GM19239 (cell line): ENCODE measurements around the gene ATN1.

ENCODE experiments used
- DNase-seq: peaks from one replicate; pipeline ENCODE4 v3.0.0; 2011; ENCODE audit warnings: low spot score; ENCODE audit not compliant: insufficient read length
- FAIRE-seq: peaks from 2 replicates; lab custom pipeline; 2011; peaks lifted over from hg19 to GRCh38; lab: Jason Lieb, UNC

ATN1 gene

DNA sequence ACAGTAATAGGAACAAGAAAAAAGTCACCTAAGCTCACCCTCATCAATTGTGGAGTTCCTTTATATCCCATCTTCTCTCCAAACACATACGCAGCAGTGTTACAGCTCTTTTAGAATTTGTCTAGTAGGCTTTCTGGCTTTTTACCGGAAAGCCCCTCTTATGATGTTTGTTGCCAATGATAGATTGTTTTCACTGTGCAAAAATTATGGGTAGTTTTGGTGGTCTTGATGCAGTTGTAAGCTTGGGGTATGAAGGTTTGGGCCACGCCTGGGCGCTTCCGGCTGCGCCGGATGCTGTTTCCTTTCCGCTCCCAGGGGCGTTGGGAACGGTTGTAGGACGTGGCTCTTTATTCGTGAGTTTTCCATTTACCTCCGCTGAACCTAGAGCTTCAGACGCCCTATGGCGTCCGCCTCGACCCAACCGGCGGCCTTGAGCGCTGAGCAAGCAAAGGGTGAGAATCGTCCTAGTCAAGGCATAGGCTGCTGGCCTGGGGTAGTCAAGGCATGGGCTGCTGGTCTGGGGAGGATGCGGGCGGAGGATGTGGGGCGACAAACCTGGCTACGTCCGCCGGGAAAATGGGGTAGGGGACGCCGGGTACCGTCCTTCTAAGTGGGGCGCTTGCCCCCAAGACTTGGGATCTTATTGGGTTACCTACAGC is 16.1 kb downstream of the ATN1 start, which contains the start of the genes C12orf57 and RNU7-1:
Gene C12orf57, plus strand, starts transcription at position 301 of the 659 bp plus-strand sequence. Its CDS starts 100 bp downstream, at position 401.
Gene RNU7-1, plus strand, starts transcription at position 95 of the 659 bp plus-strand sequence.
- FAIRE-seq: peak; percentile 60
- DNase-seq: no peak

DNA sequence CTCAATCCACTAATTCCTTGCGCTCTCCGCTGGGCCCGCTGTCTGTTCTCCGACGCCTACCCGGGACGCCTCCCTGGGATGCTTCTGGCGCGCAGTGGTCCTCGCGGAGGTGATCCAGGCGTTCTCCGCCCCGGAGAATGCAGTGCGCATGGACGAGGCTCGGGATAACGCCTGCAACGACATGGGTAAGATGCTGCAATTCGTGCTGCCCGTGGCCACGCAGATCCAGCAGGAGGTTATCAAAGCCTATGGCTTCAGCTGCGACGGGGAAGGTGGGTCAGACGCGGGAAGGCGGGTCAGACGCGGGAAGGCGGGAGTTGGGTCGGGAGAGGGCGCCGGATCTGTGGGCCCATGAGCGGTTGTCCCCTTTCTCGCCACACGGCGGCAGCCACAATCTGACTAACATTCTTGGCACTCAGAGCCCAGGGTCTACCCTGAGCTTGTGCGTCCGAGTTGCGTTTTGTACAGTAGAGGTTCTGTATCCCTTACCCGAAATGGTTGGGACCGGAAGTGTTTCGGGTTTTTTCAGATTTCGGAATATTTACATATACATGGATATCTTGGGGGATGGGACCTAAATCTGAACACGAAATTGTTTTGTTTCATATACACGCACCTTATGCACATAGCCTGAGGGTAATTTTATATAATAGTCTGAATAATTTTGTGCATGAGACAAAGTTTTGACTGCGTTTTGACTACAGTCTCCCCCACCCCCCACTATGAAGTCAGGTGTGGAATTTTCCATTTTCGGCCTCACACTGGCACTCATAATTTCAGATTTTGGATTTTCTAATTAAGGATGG is 16.8 kb downstream of the ATN1 start:
- FAIRE-seq (peak; percentile 96), DNase-seq (no peak)

DNA sequence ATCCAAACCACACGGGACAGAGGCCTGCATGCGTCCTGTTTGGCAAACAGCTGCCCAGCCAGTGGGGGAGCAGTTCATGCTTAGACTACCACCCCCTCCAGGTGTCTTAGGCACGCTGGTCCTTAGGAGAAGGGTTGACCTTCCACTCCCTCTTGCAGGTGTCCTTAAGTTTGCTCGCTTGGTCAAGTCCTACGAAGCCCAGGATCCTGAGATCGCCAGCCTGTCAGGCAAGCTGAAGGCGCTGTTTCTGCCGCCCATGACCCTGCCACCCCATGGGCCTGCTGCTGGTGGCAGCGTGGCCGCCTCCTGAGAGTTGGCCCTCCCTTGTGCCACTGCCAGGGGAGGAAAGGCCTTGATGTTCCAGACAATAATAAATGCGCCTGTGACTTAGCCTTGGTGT is 17.9 kb downstream of the ATN1 start:
- DNase-seq: no peak
- FAIRE-seq: peak; percentile 39

GRCh38 chr12:6946033-6946919 is 18.5 kb downstream of the ATN1 start:
- peak; percentile 92 for FAIRE-seq

GRCh38 chr12:6946920-6947374 is 19.2 kb downstream of the ATN1 start:
- DNase-seq (no peak), FAIRE-seq (no peak)

More at GRCh38 chr12:6946033-6946919, 18.5 kb downstream of the ATN1 start:
- DNase-seq: no peak

DNA sequence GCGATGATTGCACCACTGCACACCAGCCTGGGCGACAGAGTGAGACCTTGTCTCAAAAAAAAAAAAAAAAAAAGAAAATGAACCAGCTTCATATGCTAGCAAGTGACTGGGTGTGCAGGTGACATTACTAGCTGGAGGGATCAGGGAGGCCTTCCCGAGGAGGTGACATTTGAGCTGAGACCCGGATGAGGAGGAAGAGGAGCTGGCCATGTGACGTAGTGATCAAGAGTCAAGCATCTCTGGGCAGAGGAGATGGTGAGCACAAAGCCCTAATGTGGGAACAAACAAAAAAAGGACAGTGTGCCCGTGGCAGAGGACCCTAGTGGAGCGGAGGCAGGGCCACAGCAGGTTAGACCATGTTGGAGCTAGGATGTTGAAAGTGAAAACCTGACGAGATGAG is 19.9 kb downstream of the ATN1 start:
- no peak for DNase-seq
- peak; percentile 14 for FAIRE-seq

GRCh38 chr12:6948873-6949594 is 21.3 kb downstream of the ATN1 start:
- no peak for DNase-seq
- FAIRE-seq: peak; percentile 92

DNA sequence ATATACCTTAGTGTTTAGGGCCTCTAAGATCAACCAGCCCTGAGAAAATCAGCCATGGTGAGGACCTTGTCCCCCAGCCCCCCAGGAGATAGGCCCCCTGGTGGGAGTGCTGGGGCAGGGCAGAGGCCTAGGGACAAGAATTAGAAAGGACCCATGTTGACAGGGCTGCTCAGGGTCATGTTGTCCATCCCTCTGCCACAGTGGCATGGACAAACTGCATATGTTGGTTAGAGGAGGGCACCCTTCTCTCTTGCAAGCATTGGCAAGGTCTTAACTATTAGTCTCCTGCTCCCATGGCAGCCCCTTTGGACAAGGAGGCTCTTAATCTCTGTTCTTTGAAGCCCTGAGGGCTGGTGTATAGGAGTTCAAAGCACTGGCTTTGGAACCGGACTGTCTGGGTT is 22.6 kb downstream of the ATN1 start:
- FAIRE-seq: no peak
- DNase-seq: no peak

DNA sequence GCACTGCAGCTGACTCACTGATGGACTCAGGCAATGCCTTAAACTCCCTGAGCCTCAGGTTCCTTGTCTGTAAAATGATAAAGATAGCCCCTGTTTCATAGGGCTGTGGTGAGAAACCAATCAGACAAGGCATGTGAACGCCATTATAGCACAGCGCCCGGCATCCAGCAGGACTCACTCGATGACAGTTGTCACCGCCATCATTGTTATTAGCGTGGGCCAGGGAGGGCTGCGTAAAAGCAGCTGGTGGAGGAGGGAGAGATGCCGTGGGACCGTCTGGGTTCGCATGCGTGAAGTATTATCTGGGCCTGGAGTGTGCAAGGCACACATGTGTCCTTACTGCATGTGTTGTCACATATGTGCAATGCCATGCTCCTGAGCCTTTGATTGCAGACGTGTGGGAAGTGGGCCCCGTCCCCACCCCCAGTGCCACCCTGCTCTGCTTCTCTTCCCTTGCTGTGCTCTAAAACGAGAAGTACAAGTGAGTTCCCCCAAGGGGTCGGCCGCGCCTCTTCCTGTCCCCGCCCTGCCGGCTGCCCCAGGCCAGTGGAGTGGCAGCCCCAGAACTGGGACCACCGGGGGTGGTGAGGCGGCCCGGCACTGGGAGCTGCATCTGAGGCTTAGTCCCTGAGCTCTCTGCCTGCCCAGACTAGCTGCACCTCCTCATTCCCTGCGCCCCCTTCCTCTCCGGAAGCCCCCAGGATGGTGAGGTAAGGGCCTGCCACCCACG is 23.2 kb downstream of the ATN1 start, which contains the start of gene PTPN6:
Gene PTPN6, plus strand, starts transcription at position 546 of the 730 bp plus-strand sequence. Its CDS starts 157 bp downstream, at position 703.
- FAIRE-seq: peak; percentile 95
- DNase-seq: no peak

DNA sequence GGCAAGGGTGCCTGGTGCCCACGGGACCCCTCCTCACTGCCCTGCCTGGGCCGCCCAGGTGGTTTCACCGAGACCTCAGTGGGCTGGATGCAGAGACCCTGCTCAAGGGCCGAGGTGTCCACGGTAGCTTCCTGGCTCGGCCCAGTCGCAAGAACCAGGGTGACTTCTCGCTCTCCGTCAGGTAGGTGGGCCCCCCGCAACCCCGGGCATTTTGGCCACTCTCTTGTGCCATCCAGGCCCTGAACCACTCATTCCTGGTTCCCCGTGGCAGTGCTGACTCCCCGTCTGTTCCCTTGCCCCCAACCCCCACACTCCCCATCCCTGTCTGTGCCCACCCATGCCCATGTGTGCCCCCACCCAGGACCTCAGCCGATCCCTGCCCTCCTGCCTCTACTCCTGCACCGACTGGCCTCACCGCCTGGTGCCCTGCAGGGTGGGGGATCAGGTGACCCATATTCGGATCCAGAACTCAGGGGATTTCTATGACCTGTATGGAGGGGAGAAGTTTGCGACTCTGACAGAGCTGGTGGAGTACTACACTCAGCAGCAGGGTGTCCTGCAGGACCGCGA is 23.9 kb downstream of the ATN1 start:
- no peak for DNase-seq
- no peak for FAIRE-seq

GRCh38 chr12:6952121-6952862 is 24.5 kb downstream of the ATN1 start:
- FAIRE-seq: peak; percentile 62
- DNase-seq: no peak

DNA sequence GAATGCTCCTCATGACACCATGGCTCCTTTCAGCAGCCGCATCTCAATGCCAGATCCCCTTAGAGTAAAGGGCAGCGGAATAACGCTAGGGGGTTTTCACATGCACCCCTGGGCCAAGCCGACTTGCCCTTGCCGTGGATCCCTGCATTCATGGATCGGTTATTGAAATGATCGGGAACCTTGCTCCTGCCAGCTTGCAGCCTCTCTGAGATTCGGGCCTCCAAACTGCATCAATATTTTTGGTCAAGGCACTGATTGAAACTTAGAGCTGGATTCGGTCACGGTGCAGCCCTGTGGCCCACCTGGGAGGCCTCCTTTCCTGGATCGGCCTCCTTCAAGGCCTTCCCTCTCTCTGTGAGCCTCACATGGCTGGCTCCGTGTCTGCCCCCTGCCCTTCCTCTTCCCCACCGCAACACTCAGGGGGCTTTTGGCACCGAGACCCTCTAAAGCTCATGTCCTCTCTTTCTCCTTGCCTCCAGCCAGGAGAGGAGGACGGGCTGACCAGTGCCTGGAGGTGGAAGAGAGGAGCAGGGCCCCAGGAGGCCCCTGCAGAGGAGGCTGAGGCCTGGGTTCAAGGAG is 25.2 kb downstream of the ATN1 start:
- DNase-seq (no peak), FAIRE-seq (no peak)

DNA sequence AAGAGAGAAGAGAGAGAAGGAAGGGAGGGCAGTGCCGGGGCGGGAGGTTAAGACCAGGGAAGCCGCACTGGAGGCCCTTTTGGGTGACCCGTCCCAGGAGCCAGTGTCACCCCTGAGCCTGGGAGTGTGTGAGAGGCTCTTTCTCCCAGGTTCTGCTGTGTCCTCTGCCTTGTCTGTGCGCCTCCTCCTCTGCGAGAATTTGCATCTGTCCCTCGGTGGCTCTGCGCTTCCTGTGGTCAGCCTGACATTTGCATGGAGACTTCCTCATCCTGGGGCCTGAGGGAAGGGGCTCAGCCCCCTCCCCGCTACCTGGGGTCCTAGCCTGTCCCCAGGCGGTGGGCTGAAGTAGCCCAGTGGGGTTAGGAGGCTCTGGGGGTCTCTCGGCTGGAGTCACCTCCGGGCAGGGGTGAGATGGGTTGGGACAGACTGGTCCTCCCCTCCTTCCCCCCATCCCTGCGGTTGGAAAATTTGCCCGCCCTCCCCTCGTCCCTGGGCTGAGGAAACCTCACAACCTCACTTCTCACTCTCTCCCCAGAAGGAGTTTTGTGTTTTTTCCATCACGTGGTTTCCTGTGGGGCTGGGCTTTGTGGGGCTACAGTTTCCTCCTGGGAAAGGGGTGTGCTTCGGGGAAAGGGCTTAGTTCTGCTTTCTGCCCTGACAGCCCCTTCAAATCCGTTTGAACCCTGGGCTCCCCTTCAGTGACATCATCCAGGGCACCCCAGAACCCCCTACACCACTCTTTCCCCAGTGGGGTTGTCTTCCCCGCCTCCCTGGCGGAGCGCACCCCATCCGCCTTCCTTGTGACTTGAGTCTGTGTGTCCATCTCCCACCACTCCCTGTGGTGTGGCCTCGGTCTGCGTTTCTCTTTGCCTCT is 25.9 kb downstream of the ATN1 start:
- FAIRE-seq (peak; percentile 100), DNase-seq (no peak)

DNA sequence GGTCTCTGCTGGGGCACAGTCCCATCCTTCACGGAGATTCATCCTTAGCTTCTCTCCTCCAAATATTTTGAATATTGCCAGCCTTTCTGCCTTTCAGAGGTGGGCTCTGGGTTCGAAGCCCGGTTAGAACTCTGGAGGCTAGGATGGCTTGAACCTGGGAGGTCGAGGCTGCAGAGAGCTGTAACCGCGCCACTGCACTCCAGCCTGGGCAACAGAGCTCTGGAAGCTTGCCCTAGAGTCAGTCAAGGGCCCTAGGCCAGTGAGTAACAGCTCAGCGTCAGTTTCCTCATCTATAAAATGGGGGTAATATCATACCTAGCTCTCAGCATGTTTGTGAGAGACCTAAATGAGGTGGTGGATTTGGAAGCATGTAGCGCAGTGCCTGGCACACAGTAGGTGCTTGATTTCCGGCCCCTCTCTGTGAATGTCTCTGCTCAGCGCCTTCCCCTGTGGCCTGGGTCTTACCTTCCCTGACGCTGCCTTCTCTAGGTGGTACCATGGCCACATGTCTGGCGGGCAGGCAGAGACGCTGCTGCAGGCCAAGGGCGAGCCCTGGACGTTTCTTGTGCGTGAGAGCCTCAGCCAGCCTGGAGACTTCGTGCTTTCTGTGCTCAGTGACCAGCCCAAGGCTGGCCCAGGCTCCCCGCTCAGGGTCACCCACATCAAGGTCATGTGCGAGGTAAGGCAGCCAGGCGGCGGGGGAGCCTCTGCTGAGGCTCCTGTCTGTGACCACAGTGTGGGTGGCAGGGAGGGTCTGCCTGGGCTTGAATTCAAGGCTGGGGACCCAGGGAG is 26.8 kb downstream of the ATN1 start:
- no peak for DNase-seq

DNA sequence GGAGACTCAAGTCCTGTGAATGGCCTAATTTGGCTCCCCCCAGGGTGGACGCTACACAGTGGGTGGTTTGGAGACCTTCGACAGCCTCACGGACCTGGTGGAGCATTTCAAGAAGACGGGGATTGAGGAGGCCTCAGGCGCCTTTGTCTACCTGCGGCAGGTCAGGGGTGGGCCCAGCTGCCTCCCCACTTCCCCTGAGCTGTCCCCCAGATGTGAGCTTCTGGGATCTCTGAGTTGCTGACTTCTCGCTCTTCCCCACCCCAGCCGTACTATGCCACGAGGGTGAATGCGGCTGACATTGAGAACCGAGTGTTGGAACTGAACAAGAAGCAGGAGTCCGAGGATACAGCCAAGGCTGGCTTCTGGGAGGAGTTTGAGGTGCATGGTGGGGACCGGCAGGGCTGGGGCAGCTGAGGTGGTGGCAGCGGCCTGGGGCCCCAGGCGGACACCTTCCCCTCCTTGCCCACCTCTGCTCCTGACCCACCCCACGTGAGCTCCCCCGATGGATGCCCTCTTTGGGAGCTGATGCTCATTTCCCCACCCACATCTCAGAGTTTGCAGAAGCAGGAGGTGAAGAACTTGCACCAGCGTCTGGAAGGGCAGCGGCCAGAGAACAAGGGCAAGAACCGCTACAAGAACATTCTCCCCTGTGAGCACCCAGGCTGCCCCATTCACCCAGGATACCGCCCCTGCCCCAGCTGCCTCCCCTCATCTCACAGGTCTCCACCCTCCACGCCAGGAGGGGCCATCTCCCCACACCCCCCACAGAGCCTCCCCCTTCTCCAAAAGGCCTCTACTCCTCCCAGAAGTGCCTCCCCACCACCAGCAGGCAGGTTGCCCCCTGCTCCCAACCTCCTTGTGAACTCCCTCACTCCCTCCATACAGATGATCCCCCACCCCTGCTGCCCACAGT is 27.6 kb downstream of the ATN1 start:
- DNase-seq: no peak
- FAIRE-seq: peak; percentile 90

More for the DNA sequence above, 26.8 kb downstream of the ATN1 start:
- no peak for FAIRE-seq
